GM12872 (cell line): ENCODE measurements around the gene LSAMP.

ENCODE experiments used
- TF ChIP-seq, protein P1 (sequence below): IDR thresholded peaks from 3 replicates; pipeline ENCODE4 v1.5.1; 2011; ENCODE audit warnings: low read depth, mild to moderate bottlenecking, low read length, moderate library complexity; ENCODE audit not compliant: insufficient read depth

LSAMP gene

DNA sequence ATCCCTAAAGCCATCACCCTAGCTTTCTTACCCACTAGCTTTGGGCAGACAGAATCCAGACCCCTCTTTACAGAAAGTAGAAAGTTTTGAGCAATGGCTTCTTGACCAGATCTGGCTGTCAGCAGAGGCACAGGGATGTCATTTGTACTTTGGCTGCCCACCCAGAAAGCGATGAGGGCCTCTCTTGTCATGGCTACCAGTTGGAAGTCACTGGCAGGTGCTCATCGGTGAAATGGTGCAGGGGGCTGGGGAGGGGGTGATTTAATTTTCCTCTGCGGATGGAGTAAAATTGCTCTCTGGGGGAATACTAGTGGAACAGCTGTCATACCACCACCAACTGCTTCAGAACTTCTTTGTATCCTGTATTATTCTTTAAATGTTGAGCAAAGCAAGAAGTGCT, 393.7 kb downstream of the LSAMP start:
- TF ChIP-seq, protein P1, sequence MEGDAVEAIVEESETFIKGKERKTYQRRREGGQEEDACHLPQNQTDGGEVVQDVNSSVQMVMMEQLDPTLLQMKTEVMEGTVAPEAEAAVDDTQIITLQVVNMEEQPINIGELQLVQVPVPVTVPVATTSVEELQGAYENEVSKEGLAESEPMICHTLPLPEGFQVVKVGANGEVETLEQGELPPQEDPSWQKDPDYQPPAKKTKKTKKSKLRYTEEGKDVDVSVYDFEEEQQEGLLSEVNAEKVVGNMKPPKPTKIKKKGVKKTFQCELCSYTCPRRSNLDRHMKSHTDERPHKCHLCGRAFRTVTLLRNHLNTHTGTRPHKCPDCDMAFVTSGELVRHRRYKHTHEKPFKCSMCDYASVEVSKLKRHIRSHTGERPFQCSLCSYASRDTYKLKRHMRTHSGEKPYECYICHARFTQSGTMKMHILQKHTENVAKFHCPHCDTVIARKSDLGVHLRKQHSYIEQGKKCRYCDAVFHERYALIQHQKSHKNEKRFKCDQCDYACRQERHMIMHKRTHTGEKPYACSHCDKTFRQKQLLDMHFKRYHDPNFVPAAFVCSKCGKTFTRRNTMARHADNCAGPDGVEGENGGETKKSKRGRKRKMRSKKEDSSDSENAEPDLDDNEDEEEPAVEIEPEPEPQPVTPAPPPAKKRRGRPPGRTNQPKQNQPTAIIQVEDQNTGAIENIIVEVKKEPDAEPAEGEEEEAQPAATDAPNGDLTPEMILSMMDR = no peak

DNA sequence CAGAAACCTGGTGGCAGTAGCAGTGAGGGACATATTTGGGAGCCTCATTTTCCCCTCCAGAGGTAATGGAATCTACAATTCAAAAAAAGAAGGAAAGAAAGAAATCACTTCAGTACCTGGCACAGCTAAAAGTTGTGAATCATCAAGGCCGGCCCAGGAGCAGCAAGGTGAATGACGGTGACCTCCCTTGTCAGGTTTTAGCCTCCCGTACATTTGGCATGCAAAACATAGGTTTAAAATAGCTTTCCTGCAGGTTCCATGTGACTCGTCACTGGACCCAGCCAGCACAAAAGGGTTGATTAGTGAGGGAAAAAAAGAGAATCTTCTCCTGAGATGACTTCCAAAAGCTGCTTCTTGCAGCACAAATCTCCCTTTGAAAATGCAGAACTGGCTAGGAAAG, 394.2 kb downstream of the LSAMP start:
- TF ChIP-seq, protein P1 = no peak

DNA sequence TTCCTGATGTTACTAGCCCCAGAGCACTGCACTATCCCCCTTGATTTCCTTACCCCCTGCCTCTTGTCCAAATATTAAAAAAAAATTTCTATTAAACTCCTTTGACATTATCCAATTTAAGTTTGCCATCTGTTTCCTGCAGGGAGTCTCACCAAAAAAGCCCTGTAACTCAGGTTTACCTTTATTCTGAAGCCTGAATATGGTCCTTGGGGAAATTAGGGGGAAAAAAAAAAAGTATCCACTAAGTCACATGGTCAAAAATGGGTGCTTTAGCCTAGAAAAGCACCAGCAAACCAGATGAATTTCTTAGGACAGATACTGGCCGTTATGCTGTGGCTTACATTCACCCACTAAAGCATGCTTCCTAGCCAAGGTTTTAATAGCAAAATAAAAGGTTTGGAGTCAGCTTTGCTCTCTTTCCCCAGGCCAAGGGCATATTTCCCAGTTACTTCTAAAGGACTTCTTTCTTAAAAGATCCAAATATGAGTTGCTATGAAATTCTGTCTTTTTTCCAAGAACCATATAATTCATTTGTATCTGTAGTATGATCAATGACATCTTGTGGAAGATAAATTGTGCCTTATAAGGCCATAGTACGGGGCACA, 394.9 kb downstream of the LSAMP start:
- TF ChIP-seq, protein P1 = no peak

DNA sequence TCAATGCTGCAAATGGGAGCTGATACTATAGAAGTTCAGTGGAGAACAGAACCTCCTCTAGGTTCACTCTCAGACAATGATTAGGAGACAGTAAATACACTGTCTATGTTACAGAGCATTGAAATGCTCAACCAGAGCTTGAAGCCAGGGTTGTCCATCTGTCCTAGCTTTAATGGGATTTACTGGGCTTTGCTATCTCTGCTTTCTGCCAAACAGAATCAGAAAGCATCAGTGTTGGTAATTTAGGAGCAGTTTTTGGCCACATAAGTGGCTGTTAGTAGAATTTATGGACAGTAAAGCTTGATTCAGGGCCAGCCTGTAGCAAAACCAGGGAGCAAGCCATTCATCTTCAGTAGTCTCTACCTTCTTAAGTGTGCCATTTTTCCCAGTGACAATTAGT, 396.3 kb downstream of the LSAMP start:
- TF ChIP-seq, protein P1 = no peak

DNA sequence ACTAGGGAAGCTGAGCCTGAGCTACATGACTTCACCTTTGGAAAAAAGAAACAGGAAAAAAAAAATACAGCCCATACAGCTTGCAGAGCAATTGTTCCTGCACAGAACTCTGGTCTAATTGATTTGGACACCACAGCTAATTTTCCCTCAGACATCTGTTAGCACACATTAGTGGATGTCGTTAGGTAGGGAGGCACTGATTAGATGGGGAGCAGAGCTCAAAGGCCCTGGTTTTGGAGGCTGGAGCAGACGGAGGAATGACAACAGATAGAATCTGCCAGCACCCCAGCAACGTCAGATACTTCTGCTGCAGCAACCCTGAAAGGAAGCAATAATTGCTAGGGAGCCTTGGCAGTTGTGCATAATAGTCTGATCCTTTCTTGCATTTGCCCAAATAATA, 398.9 kb downstream of the LSAMP start:
- TF ChIP-seq, protein P1 = no peak

DNA sequence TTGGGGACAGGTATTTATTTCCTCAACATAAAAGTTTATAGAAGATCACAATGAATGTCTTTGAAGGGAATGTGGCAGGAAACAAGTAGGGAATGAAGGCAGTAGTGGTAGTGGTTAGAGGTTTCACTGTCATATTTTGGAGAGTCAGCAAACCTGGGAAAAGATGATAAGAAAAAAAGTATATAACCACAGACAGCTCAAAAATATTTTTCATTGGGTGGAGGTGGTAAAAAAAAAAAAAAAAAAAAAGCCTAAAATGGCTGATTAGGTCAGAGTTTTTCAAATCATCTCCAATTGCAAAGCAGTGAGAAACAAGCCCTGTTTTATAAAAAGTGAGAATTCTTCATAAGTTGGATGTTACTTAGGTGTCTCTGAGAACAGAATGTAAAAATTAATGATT, 400.0 kb downstream of the LSAMP start:
- TF ChIP-seq, protein P1 = no peak

DNA sequence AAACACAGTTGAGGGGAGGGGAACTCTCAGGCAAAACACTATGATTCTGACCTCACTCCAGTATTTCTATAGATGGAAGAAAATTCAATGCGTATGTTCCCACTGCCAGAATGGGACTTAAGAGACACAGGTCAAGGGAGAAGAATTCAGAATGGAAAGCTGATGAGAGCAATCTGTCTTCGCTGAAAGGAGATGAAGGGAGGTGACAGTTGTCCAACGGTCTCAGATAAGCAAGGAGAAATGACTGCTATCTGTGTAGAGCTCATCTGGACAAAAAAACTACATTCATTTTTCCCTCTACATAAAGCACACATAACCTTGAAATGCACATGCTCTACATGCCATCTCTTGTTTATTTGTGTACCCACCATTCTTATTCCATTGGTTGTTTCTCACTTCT, 405.1 kb downstream of the LSAMP start:
- TF ChIP-seq, protein P1 = no peak
